LNCaP clone FGC (cell line): Measurements from ENCODE around the gene RNF6.

Source experiments
- DNase-seq: peaks from one replicate; pipeline ENCODE4 v3.0.0-alpha.2; 2011; ENCODE audit warnings: low read depth
- H3K4me3 ChIP-seq: 2 replicates; pipeline ENCODE4 v1.5.1; 2011; ENCODE audit warnings: mild to moderate bottlenecking, low read depth, low read length, control low read depth
- TF ChIP-seq, protein P1 (sequence below): IDR thresholded peaks from 2 replicates; pipeline ENCODE4 v1.5.1; 2012; ENCODE audit warnings: mild to moderate bottlenecking; ENCODE audit not compliant: control insufficient read depth, insufficient read depth; ENCODE audit errors: extremely low read depth

Gene RNF6

DNA sequence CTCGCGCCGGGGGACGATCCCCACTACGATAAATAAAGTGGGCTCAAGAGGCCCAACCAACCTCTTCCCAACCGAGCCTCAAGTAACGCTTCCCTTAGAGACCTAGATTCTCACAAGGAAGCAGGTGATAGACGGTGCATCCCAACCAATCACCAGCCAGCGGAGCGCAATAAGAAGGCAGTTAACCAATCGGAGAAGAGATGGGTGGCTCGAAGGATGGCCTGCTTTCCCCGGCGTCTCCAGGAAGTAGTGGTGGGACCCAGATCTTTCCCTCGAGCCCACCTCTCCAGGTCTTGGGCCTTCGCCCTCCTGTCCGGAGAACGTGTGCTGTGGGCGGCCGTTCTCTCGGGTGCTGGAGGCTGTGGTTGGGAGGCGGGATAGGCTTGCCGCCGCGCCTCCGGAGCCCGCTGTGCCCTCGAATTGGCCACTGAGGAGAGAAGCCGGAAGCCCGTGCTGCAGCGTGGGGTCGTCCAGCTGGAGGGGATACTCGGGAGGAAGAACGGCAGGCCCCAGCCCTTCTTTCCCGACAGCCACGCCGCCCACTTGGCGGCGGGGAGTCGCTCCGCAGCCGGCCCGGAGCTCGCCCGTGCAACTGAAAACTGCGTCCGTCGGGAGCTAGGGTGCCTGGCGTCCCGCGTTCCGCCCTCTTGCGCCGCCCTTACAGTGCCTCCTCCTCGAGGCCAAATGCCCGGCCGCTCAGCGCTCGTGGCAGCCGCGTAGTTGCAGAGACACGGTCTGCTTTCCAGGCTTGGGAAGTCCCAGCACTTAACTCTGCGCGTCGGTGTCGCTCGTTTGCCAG is at the start of gene RNF6:
Gene RNF6 (minus strand): TSS at position 594 of the 799 bp plus-strand sequence. CDS start 2,665 bp downstream, outside the sequence.
- TF ChIP-seq, protein P1, sequence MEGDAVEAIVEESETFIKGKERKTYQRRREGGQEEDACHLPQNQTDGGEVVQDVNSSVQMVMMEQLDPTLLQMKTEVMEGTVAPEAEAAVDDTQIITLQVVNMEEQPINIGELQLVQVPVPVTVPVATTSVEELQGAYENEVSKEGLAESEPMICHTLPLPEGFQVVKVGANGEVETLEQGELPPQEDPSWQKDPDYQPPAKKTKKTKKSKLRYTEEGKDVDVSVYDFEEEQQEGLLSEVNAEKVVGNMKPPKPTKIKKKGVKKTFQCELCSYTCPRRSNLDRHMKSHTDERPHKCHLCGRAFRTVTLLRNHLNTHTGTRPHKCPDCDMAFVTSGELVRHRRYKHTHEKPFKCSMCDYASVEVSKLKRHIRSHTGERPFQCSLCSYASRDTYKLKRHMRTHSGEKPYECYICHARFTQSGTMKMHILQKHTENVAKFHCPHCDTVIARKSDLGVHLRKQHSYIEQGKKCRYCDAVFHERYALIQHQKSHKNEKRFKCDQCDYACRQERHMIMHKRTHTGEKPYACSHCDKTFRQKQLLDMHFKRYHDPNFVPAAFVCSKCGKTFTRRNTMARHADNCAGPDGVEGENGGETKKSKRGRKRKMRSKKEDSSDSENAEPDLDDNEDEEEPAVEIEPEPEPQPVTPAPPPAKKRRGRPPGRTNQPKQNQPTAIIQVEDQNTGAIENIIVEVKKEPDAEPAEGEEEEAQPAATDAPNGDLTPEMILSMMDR, result no peak
- peak; percentile 96 for DNase-seq

DNA sequence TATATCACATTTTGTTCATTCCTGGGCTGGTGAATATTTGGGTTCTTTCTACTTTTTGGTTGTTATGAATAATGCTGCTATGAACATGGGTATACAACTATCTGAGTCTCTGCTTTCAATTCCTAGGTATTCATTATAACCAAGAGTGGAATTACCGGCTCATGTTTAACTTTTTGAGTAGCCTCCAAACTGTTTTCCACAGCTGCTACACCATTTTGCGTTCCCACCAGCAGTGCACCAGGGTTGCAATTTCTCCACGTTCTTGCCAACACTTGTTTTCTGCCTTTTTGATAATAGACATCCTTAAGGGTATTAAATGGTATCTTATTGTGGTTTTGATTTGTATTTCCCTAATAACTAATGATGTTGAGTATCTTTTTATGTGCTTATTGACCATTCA is 48.6 kb upstream of the RNF6 start:
- no peak overlapping the region for H3K4me3 ChIP-seq
- TF ChIP-seq, protein P1, result no peak
- no peak for DNase-seq

More for the DNA sequence above, at the start of gene RNF6:
- H3K4me3 ChIP-seq, result peak within 1 kb of the TSS; percentile 93

DNA sequence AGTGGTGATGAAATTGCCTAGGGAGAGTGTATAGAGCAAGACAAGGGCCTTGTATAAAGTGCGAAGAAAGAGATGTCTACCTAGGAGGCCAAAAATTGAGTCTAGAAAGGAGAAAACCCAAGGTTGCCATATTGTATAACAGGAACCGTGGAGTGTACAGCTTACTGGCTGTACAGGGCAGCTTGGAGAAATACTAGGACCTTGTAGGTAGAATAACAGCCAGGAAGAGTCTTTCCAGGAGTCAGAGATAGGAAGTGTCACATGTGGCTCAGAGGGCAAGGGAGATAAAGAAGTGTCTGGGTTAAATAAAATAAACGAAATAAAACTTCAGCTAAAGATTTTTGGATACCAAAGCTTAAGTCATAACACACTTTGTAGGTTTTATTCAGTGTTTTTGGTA is 44.2 kb upstream of the RNF6 start:
- TF ChIP-seq, protein P1, result no peak
- no peak for DNase-seq
- no peak overlapping the region for H3K4me3 ChIP-seq

DNA sequence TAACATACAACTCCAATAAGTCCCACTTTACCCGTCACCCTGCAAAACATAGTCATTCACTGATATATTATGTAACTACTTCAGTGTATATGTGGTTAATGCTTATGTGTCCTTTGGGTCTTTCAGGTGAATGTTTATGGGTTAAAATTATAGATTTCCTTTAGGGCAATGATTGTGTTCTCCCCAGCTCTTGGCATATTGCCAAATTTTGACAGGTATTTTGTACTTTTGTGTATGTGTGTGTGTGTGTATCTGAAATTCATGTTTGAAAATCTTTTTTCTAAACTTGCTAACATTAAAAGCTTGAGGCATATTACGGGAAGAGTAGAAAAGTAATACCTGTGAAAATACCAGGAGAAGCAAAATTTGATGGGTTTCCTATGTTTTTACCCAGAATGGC is 40.0 kb upstream of the RNF6 start:
- no peak for DNase-seq

DNA sequence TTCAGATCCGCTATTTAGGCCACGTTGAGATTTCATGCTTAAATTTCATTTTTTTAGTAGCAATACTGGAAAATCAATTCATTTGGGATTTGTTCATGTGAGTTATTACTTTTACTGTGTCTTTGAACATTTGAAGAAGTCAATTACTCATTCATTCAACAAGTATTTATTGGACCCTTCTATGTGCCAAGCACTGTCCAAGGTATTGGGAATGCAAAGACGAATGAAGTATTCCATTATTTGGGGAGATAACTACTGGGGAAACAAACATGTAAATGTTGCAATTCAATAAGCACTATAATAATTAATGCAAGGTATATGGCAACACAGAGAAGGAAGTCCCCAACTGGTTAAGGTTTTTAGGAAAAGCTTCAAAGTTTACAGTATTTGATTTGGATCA is 37.5 kb upstream of the RNF6 start:
- H3K4me3 ChIP-seq, result no peak overlapping the region
- DNase-seq, result no peak
- TF ChIP-seq, protein P1, result no peak

More for the DNA sequence above, 40.0 kb upstream of the RNF6 start:
- TF ChIP-seq, protein P1, result no peak
- no peak overlapping the region for H3K4me3 ChIP-seq

DNA sequence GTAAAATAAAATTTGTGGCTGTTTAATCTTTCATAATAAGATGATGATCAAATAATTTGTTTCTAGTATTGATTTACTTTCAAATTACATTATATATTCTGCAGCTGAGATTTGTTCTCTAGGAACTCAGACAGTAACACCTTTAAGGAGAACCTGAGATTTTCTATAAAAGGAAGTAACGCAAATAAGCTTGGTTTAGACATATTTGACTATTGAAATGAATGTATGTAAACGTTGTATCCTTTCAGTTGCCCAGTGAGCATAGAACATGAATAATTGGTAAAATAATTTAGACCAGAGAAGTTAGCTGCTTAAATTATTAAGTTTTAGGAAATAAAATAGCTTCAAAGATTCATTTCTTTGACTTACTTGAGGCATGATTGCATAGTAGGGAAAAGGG is 34.9 kb upstream of the RNF6 start:
- no peak for DNase-seq
- TF ChIP-seq, protein P1, result no peak

More for the DNA sequence above, 34.9 kb upstream of the RNF6 start:
- H3K4me3 ChIP-seq, result peak overlapping the region; percentile 73
